HCEC 1CT (cell line): Measurements from ENCODE around the gene DCBLD2.

Experiments
- DNase-seq: peaks from one replicate; pipeline ENCODE4 v3.0.0-alpha.2; 2017

DCBLD2 gene, protein sequence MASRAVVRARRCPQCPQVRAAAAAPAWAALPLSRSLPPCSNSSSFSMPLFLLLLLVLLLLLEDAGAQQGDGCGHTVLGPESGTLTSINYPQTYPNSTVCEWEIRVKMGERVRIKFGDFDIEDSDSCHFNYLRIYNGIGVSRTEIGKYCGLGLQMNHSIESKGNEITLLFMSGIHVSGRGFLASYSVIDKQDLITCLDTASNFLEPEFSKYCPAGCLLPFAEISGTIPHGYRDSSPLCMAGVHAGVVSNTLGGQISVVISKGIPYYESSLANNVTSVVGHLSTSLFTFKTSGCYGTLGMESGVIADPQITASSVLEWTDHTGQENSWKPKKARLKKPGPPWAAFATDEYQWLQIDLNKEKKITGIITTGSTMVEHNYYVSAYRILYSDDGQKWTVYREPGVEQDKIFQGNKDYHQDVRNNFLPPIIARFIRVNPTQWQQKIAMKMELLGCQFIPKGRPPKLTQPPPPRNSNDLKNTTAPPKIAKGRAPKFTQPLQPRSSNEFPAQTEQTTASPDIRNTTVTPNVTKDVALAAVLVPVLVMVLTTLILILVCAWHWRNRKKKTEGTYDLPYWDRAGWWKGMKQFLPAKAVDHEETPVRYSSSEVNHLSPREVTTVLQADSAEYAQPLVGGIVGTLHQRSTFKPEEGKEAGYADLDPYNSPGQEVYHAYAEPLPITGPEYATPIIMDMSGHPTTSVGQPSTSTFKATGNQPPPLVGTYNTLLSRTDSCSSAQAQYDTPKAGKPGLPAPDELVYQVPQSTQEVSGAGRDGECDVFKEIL

DNA sequence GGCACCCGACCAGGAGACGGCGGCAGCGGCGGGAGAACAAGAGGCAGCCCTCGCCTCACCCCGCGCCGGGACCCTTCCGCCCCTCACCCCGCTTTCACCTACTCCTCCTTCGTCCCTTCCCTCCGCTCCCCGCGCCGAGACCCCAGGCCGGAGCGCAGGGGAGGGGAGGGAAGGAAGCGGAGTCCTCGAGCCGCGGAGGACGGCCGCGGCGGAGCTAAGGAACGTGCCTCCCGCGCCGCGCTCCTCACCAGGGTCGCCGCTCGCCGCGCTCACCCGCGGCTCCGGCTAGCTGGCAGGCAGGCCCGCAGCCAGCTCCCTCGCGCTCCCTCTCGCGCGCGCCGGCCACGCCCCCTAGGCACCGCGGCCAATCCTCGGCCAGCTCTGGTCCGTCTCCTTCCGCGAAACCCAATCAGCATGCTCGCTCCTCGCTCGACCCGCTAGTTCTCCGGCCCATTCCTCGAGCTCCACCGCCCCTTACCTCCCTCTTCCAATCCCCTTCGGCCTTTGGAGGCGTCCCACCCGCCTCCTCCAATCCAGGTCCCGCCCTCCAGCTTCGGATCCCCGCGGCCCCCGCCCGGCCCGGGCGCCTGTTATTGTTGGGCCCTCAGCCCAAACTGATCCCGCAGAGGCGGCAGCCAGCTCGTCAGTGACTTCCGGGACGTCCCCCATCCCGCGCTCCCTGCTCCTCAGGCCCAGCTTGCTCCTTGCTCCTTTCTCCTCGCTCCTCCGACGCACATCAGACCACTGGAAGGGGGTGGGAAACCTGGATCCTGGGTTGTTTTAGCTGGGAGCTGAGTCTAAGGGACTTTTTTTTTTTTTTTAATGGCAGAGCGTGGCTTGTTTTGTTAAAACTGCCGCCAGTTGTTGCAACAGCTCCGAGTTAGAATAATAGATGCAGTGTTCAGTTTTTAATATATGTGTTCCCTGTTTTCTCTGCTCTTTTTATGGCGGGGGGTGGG, at the start of gene DCBLD2:
DCBLD2 (minus strand) TSS at position 304 of the 959 bp plus-strand sequence. CDS start 369 bp downstream, outside the sequence.
- peak; percentile 100 for DNase-seq

DNA sequence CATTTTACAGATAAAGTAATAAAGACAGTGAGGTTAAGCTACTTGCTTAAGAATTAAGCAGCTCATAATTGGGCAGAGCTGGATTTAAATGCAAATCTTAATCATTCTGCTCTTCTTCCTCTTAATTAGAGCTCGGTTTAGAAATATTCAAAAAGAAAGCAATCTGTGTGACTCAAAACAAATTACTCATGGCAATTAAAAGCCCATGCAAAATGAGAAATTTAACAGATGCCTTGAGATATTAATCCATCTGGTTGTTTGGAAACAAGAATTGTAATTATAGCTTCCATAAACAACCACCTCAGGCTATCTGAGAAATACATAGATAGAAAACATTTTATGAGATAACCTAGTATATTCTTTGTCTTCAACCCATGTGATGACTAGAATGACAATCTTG, 44.2 kb upstream of the DCBLD2 start:
- DNase-seq = no peak

DNA sequence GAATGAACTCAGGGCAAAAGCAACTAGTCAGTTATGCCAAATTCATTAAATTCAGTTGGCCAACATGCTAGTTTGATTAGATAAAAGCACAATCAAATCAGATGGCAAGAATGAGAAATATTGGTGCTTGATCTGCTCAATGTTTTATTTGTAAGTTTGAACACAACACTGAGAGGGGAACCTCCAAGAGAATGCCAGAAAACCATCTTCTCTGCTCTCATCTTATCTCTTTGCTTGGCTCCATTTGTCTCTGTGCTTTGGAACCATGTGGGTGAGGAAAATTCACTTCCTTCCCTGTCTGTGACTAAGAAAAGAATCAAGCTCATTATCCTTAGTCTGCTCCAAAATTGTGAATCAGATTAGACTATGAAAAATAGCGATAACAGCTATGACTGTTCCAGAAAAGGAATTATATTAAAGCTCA, 43.6 kb upstream of the DCBLD2 start:
- no peak for DNase-seq

DNA sequence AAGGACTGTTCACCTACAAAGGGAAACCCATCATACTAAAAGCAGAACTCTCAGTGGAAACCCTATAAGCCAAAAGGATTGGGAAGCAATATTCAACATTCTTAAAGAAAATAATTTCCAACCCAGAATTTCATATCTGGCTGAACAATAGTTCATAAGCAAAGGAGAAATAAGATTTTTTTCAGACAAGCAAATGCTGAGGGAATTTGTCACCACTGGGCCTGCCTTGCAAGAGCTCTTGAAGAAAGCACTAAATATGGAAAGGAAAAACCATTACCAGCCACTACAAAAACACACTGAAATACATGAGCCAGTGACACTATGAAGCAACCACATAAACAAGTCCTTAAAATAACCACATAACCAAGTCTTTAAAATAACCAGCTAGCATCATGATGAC, 28.9 kb upstream of the DCBLD2 start:
- DNase-seq = no peak

DNA sequence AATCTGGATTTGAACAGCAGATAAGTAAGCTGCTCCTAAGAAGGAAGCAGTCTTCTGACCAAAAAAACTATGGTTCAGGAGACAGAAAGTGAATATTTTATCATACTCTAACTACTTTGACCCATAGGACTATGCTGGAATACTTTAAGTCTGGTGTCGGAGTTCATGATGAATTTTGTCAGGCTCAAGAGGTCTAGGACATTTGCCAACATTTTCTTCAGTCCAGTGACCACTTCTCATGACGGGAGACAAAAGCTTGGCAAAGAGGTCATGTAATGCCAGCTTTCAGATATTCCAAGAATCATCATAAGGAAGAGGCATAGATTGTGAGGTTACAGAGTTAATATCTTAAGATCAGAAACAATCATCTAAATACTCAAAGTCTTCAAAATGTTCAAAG, 20.5 kb upstream of the DCBLD2 start:
- DNase-seq = no peak

DNA sequence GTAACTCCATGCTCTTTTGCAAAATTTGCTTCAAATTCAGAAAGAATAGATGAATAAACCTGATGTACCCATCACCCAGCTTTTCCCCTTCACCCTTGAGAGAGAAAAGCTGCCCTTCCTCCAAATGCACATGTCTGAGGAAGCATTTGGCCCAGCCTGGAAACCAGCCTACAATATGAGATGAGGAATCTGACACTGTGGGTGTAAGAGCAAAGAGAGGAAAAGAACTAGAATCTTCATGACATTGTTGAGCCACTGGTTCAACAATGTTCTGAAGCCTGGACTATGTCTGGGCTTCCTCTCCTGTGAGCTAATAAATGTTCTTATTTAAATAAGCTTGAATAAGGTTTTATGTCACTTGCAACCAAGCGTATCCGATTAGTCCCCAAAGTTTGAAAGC, 18.7 kb upstream of the DCBLD2 start:
- DNase-seq = no peak

DNA sequence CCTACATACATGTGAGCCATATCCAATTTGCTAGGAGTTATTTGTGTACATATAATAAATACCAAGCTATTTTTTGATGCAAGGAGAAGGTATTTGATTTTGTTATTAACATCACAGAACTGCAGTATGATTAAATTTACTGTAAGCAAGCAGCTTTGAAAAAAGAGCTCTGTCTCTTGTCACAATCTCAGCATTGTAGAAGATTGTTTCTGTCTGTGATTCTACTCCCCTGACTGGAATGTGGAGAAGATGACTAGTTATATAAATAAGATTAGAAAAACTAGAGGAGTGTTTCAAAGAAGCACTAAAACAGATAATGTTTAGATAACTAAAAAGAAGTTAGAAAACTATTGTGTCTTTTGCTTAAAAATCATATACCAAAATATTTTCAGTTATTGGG, 17.1 kb upstream of the DCBLD2 start:
- no peak for DNase-seq

DNA sequence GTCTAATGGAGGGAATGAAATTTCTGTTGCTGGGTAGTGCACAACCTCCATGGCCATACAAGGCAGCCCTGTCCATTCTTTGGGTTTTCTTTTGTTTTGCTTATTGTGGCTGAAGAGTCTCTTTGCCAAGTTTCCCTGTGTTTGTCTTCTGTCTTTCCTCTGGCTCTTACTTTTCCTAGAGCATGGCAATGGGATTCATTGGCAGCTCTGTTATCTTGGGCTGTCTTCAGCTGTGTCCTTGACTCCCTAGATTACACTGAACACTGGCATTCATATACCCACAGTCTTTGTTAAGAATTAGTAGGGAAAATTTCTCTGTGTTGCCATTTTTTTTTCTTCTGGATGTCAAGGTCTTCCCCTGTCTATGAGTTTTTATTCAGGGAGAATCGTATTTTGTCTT, 16.1 kb upstream of the DCBLD2 start:
- no peak for DNase-seq

DNA sequence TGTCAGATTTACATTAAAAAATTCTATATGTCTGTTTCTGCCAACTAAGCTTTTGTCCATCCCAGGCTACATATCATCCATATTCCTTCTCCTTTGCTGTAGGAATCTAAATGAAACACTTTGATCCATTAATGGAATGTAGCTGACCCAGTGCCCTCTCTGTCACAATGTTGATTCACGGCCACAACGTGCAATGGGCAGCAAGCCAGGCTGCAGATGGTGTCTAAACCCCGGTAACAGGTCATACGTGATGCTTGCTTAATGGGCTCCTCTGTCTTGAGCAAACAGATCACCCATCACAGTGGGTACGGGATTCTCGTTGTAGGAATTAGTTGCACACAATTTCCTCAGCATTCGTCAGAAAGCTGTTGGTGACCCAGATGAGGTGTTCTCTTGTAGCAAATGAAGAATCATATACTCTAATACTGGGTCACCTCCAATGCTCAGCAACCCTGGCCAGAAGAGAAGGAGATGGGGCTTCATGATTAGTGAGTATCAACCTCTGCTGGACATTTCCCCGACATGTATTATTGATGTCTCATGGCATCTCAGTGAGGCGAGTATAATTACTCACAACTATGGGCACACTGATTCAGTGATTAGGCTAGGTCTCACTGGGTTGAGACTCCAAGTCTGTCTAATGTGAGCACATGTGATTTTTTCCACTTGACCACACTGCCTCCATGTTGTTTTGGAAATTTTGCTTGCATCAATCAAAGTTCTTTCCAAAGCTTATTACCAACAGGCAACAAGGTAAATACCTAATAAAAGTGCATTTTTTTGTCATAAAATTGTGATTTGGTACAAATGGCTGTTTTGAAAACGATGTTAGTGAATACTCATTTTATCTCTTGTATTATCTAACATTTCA, 12.9 kb upstream of the DCBLD2 start:
- peak; percentile 66 for DNase-seq

DNA sequence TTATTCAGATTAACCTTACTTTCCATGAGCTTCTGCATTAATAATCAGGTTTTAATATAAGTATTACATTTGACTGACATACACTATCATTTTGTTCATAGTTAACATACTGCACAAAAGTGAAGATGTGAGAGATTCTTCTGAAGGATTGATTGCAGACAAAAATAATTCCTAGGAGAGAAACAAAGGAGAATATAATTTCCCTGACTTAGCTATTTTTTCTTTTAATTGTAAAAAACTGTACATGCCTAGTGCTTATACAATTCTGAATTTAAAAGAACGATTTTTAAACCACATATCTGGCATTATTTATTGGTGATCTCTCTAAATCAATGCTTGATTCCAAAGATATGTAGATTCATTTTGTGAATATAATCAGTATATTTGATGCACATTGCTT, 11.0 kb upstream of the DCBLD2 start:
- DNase-seq = no peak

DNA sequence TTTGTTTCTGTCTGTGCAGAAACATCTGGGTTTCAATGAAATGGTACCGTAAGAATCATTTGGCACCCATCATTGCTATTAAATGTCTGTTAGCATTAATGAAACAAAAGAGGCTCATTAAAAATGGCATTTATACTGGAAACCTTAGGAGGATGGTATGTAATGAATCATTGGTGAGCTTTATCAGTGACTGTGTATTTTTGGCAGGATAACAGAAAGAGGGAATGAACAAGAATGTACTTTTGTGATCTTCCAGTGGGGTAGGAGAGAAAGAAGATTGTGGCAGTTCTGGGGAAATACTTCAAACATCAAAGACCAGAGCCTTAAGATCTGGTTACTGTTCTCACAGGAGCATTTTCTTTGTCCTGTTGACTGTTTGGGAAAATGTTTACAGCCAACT, 4.7 kb upstream of the DCBLD2 start:
- peak; percentile 84 for DNase-seq

DNA sequence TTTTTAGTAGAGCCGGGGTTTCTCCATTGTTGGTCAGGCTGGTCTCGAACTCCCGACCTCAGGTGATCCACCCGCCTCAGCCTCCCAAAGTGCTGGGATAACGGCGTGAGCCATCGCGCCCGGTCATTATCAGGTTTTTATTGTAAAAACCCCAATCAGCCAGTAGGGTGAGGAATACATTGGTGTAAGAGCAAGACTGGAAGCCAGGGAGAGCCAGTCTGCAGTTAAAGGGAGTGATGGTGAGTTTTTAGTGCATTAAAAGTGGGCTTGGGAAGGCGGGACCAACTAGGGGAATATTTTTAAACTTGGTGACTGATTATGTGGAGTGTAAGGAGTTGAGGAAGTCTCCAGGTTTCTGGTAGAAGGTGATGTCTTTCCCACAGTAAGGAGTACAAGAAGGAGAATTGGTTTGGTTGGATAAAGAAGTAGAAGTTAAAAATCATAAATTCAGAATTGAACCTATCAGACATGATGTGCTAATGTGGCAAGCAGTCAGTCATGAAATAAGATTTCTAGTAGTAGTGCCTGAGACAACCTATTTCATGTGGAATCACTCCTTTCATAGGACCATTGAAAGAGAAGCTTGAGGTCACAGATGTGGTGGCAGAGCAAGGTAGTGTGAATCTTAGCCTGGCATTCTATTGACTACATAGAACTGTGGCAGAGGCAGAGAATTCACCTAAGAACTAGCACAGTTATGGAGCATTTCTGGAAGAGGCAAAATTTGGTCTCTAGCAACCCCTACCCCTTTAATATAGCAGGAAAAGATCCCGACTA, 2.4 kb upstream of the DCBLD2 start:
- DNase-seq = no peak

DNA sequence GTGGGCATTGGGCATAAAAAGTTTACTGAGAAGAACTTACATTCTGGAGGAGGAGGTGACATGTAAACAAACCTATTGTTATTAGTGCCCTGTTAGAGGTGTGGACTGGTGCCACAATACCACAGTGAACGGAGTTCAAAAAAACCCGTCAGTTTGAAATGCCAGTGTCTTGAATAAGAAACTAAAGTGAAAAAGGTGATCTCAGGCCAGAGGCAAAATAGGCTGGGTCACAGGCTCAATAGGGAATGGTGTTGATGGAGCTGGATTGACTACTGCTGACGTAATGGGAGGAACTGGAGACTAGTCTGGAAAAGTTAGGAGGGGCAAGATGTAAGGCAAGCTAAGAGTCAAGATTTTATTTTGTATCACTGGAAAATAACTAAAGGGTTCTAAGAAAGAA, 1.6 kb upstream of the DCBLD2 start:
- DNase-seq = no peak

DNA sequence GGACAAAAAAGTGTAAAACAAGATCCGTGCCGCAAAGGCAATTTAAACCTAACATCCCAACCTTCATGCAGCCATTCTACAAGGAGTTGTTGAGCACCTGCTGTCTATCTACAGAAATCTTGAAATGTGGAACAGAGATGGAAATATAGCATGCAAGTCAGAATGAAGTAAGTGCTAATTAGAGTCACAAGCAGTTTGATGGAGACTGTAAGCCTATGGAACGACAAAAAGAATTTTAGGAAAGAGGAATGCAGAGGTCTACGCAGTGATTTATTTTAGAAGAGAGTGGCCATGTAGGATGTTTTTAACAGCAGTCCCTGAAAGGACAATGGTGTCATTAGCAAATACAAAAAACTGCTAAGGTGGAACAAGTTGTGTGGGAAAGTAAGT, 851 bp upstream of the DCBLD2 start:
- no peak for DNase-seq

DNA sequence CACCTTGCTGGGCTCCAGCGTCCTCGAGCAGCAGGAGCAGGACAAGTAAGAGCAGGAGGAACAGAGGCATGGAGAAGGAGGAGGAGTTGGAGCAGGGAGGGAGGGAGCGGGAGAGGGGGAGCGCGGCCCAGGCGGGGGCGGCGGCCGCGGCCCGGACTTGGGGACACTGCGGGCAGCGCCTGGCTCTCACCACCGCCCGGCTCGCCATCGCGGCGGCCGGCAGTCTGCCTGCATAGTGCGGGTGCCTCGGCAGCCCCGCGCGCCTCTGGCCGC, 440 bp downstream of the DCBLD2 start:
- DNase-seq = peak; percentile 67

DNA sequence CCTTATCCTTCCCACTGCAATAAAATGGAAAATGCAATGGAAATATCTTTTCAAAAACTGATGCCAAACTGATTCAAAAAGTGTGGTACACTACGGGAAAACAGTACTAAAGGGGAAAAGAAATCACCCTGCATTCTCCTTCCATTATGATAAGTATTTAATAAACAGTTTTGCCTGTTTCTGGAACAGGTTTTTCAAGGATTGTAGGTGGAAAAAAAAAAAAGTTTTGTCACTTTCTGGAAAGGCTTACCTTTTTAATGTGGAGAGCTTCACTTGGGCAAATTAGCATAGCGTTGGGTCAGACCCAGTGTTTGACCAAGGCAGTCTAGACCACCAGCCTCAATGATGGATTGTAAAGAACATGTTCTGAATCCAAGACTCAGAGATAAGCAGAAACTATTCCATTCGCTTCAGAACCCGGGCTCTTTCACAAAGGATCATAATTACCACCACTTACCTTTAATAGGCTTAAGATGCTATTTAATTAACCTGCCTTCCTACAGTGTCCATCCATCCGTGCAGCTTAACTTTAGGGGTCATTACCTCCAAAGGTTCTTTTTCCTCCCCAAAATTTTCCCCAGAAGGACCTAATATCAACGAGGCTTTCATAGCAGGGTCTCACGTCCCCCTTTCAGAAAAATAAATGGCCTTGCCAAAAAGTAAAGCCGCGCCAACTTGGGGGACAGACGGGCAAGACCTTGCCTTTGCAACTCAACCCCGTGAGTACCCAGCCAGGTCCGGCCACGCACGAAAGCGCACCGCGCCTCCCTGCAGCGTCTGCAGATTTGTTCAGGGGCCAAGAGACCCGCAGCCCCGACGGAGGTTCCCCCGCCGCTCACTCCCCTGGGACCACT, 1.0 kb downstream of the DCBLD2 start:
- no peak for DNase-seq

DNA sequence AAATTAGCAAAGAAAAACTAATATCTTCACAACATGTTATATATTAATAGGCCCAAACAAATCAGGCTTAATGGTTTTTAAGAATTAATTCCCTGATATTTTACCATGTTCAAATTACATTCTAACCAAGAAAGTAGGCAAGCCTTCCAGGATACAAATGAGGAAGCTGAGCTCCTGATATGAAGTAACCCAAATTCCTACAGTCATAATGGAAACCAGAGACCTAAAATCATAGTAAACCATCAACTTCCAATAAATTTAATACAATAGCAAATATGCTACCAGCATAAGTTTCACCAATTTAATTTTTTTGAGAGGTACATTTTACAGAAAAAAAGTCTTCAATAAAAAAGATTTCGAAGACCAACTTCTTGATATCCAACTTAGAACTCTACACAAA, 3.8 kb downstream of the DCBLD2 start:
- no peak for DNase-seq

DNA sequence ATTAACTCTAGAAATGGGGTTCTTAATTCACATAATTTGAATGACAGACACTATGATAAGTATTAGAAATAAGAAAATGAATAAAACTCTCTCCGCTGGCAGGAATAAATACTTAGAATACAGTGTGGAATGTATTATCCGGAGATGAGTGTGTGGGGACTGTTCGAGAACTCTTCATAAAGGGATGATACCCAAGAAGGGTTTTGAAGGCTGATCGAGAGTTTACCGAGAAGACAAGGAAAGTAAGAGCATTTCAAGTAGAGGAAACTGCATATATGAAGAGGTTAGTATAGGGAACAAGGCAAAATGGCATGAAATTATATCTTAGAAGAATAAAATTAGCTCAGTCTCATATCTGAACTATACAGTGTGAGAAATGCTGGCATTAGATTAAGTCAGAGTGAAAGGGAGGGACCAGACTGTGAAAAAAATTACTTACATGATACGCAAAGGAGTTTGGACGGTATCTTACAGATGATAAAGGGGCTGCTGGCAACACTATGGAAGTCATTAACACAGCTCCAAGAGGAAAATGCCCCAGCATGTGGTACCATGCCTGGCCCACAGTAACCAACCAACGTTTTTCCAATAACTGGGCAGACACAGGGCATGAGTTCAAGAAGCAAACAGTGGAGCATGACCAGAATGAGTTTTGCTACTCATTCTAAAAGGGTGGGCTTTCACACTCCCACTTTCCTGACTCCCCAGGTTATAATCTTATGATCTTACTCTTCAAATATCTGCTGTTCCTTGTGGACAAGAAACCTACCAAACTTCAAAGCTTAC, 6.5 kb downstream of the DCBLD2 start:
- DNase-seq = no peak

DNA sequence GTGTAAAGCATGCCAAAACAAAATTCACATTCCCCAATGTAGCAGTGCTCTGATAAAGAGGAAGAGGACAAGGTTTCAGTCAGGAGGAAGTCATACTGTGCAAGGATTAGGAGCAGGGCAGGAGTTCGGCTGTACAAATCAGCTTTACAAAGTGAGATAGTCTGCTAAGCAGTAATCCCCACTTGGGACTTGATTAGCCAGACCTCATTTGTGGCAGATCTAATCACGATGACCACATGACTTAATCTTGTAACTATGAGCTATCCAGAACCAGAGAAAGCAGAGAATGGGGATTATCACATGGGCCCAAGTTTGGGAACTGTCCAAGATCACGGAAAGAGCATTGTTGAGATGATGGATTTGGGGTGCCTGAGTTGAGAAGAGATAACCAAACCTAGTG, 7.8 kb downstream of the DCBLD2 start:
- no peak for DNase-seq

DNA sequence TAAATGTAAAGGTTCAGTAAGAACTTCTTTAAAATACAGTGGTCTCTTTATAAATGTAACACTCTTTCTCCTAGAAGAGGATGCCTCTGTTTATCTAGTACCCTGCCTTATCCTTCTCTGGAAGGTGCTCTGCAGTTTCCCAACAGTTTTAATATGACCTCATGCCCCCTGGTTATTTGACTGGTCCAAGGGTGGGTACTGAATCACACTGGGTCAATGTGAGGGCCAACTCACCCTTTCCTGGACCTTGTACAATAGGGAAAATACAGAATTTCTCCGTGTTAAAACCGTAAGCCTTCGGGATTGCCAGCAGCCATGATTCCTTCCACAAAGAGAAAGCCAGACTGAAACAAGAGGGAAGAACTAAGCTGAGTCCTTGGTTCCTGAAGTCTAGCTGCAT, 9.2 kb downstream of the DCBLD2 start:
- no peak for DNase-seq
